ENCODE data around the gene S1PR3.

DNA sequence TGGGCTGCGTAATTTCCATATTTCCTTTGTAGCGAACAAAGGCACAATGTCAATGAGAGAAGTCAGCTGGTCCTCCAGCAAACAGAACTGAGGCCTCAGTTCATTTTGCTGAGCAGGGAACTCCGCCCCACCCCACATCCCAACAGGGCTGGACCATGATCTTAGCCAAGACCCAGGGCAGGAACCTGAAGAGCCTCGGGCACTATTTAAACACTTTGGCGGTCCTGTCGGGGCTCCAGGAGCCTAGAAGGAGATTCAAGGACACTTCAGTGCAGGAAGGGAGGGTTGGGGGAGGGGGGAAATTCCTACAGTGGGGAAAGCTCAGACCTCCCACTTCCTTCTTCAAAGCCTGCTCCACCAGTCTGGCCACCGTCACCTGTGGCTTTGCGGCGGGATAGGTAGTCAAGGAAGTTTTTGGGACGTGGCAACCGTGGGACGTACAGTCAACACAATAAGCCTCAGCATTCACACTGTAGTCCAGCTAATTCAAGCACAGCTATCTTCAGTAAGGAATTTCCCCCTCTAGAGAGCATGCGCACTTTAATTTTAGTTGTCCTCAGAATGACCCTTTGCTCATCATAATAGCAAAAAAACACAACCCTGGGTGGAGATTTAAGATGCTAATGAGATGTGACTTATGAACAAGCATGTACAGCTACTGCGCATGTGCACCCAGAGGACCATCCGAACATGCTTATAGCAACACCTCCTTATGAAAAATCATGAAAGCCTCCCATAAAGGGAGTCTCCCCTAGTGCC lies 30.9 kb downstream of the S1PR3 start:
- TF ChIP-seq, protein P1, sequence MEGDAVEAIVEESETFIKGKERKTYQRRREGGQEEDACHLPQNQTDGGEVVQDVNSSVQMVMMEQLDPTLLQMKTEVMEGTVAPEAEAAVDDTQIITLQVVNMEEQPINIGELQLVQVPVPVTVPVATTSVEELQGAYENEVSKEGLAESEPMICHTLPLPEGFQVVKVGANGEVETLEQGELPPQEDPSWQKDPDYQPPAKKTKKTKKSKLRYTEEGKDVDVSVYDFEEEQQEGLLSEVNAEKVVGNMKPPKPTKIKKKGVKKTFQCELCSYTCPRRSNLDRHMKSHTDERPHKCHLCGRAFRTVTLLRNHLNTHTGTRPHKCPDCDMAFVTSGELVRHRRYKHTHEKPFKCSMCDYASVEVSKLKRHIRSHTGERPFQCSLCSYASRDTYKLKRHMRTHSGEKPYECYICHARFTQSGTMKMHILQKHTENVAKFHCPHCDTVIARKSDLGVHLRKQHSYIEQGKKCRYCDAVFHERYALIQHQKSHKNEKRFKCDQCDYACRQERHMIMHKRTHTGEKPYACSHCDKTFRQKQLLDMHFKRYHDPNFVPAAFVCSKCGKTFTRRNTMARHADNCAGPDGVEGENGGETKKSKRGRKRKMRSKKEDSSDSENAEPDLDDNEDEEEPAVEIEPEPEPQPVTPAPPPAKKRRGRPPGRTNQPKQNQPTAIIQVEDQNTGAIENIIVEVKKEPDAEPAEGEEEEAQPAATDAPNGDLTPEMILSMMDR (IDR thresholded peaks at IDR 0.05; ENCODE audit: low read depth, low read length, missing input control): no peak
- TF ChIP-seq GABPA (IDR thresholded peaks at IDR 0.05 in 1 of 2, conservative IDR thresholded peaks at IDR 0.05 in 1 of 2) (no peak), TAF1 (conservative IDR thresholded peaks at IDR 0.05) (no peak), EGR1 (IDR thresholded peaks at IDR 0.05; ENCODE audit: low read depth in 2 of 2) (no peak), SP1 (IDR thresholded peaks at IDR 0.05) (no peak), JUND (IDR thresholded peaks at IDR 0.05) (no peak)
- TF ChIP-seq, protein P2, sequence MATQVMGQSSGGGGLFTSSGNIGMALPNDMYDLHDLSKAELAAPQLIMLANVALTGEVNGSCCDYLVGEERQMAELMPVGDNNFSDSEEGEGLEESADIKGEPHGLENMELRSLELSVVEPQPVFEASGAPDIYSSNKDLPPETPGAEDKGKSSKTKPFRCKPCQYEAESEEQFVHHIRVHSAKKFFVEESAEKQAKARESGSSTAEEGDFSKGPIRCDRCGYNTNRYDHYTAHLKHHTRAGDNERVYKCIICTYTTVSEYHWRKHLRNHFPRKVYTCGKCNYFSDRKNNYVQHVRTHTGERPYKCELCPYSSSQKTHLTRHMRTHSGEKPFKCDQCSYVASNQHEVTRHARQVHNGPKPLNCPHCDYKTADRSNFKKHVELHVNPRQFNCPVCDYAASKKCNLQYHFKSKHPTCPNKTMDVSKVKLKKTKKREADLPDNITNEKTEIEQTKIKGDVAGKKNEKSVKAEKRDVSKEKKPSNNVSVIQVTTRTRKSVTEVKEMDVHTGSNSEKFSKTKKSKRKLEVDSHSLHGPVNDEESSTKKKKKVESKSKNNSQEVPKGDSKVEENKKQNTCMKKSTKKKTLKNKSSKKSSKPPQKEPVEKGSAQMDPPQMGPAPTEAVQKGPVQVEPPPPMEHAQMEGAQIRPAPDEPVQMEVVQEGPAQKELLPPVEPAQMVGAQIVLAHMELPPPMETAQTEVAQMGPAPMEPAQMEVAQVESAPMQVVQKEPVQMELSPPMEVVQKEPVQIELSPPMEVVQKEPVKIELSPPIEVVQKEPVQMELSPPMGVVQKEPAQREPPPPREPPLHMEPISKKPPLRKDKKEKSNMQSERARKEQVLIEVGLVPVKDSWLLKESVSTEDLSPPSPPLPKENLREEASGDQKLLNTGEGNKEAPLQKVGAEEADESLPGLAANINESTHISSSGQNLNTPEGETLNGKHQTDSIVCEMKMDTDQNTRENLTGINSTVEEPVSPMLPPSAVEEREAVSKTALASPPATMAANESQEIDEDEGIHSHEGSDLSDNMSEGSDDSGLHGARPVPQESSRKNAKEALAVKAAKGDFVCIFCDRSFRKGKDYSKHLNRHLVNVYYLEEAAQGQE (IDR thresholded peaks at IDR 0.05): no peak
- TF ChIP-seq, protein P3, sequence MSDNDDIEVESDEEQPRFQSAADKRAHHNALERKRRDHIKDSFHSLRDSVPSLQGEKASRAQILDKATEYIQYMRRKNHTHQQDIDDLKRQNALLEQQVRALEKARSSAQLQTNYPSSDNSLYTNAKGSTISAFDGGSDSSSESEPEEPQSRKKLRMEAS (IDR thresholded peaks at IDR 0.05): no peak
- TF ChIP-seq, protein P4, sequence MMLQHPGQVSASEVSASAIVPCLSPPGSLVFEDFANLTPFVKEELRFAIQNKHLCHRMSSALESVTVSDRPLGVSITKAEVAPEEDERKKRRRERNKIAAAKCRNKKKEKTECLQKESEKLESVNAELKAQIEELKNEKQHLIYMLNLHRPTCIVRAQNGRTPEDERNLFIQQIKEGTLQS (IDR thresholded peaks at IDR 0.05): no peak
